B cell (primary cell): ENCODE results near the gene GUCY1B1.

Experiments
- EZH2 ChIP-seq: IDR thresholded peaks from 2 replicates; pipeline ENCODE4 v1.6.1; 2012; ENCODE audit warnings: borderline replicate concordance, low read depth, mild to moderate bottlenecking, moderate library complexity, low read length; ENCODE audit not compliant: insufficient read depth, poor library complexity, severe bottlenecking
- TF ChIP-seq, protein P1 (sequence below): fragments of 200-600 bp; IDR thresholded peaks from one replicate; pipeline ENCODE4 v1.8.0; 2022; ENCODE audit warnings: antibody characterized with exemption, mild to moderate bottlenecking

DNA sequence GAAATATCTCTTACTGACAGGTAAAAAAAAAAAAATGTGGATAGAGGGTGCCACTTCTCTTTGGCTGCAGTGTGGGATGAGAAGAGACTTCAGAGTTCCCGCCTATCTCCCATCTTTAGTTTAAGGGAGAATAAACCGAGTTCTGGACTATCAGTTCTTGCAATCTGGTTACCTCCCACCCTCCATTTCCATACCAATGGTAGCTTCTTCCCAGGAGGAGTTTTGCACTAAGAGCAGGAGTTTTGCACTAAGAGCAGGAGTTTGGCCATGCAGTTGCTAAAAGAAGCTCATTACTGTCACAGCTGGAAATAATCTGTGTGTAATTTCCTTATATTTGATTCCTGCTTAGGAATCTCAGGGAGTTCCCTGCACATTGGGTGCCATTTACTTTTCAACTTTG, 10.8 kb upstream of the GUCY1B1 start:
- TF ChIP-seq, protein P1, sequence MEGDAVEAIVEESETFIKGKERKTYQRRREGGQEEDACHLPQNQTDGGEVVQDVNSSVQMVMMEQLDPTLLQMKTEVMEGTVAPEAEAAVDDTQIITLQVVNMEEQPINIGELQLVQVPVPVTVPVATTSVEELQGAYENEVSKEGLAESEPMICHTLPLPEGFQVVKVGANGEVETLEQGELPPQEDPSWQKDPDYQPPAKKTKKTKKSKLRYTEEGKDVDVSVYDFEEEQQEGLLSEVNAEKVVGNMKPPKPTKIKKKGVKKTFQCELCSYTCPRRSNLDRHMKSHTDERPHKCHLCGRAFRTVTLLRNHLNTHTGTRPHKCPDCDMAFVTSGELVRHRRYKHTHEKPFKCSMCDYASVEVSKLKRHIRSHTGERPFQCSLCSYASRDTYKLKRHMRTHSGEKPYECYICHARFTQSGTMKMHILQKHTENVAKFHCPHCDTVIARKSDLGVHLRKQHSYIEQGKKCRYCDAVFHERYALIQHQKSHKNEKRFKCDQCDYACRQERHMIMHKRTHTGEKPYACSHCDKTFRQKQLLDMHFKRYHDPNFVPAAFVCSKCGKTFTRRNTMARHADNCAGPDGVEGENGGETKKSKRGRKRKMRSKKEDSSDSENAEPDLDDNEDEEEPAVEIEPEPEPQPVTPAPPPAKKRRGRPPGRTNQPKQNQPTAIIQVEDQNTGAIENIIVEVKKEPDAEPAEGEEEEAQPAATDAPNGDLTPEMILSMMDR: no peak
- no peak for TF ChIP-seq EZH2
